Esophagus muscularis mucosa (tissue), 3 donors: ENCODE data around the gene KPNA6.
"Not testable (repeated sequence)": the region's sequence is repeated elsewhere in the genome, so short reads cannot be mapped to it uniquely, and the experiment has no call there.

Experiments
- POLR2A ChIP-seq: fragments of 450-650 bp; IDR thresholded peaks from one replicate; pipeline ENCODE4 v1.6.1; 2017; ENCODE audit warnings: antibody characterized with exemption, moderate library complexity, mild to moderate bottlenecking, low read depth
- POLR2AphosphoS5 ChIP-seq, 2 donors: sonication (generic); formaldehyde crosslinking; IDR thresholded peaks; one replicate each; pipeline ENCODE4 v1.6.1; 2017; ENCODE audit warnings: antibody characterized with exemption in 2 of 2
- TF ChIP-seq, protein P1 (sequence below), 3 experiments: fragments of 200-600 bp in 2 of 3; fragments of 450-650 bp in 1 of 3; sonication (generic) in 2 of 3; IDR thresholded peaks; one replicate each; pipeline ENCODE4 v1.5.1; 2017 to 2019; ENCODE audit warnings: antibody characterized with exemption in 3 of 3, mild to moderate bottlenecking in 2 of 3, moderate library complexity in 1 of 3

DNA sequence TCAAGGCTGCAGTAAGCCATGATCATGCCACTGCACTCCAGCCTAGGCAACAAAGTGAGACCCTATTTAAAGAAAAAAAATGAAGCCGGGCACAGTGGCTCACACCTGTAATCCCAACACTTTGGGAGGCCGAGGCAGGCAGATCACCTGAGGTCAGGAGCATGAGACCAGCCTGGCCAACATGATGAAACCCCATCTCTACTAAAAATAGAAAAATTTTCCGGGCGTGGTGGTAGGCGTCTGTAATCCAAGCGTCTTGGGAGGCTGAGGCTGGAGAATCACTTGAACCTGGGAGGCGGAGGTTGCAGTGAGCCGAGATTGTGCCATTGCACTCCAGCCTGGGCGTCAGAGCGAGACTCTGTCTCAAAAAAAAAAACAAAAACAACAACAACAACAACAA lies 57.8 kb downstream of the KPNA6 start:
- TF ChIP-seq, protein P1, sequence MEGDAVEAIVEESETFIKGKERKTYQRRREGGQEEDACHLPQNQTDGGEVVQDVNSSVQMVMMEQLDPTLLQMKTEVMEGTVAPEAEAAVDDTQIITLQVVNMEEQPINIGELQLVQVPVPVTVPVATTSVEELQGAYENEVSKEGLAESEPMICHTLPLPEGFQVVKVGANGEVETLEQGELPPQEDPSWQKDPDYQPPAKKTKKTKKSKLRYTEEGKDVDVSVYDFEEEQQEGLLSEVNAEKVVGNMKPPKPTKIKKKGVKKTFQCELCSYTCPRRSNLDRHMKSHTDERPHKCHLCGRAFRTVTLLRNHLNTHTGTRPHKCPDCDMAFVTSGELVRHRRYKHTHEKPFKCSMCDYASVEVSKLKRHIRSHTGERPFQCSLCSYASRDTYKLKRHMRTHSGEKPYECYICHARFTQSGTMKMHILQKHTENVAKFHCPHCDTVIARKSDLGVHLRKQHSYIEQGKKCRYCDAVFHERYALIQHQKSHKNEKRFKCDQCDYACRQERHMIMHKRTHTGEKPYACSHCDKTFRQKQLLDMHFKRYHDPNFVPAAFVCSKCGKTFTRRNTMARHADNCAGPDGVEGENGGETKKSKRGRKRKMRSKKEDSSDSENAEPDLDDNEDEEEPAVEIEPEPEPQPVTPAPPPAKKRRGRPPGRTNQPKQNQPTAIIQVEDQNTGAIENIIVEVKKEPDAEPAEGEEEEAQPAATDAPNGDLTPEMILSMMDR (IDR thresholded peaks at IDR 0.05), result not testable (repeated sequence)
- not testable (repeated sequence) for TF ChIP-seq POLR2AphosphoS5 (IDR thresholded peaks at IDR 0.05); POLR2A
